PC-3 (cell line): ENCODE results near the gene TEX264. TPM values are rescaled to one million over a fixed set of nuclear protein-coding genes. Genes with fewer than 3 reads are reported as not detected.

Source experiments
- ATAC-seq: fragments of 200-7000 bp; cut with Tn5 transposase; 2 replicates; pipeline ENCODE4 v1.9.1; 2020; ENCODE audit warnings: mild to moderate bottlenecking, moderate library complexity
- BruUV-seq: library from RNA; stranded (reverse); fragments of 400-500 nt; replicated peaks from 2 replicates; lab custom pipeline; 2021; lab: Mats Ljungman, UMichigan
- CTCF ChIA-PET: fragments of 300-600 bp; sonication (Branson Sonifier 250); formaldehyde crosslinking; loops from one replicate; lab custom pipeline; 2022; ENCODE audit warnings: antibody characterized with exemption; lab: Charles Lee
- POLR2A ChIA-PET: fragments of 300-600 bp; sonication (Branson Sonifier 250); formaldehyde crosslinking; loops from one replicate; lab custom pipeline; 2022; ENCODE audit warnings: antibody characterized with exemption; ENCODE audit not compliant: unreplicated experiment; lab: Charles Lee
- DNase-seq: peaks from one replicate; pipeline ENCODE4 v3.0.0-alpha.2; 2015
- H2AFZ ChIP-seq: fragments of 300-600 bp; sonication (generic); 2 replicates; pipeline ENCODE4 v1.6.0; 2016; ENCODE audit warnings: antibody characterized with exemption, low read length
- H3F3A ChIP-seq: fragments of 300-600 bp; sonication (generic); one replicate; pipeline ENCODE4 v1.6.0; 2017; ENCODE audit warnings: antibody characterized with exemption, low read length, control low read depth, mild to moderate bottlenecking; ENCODE audit not compliant: unreplicated experiment
- H3K27ac ChIP-seq: fragments of 300-600 bp; sonication (generic); 2 replicates; pipeline ENCODE4 v1.5.1; 2016; ENCODE audit warnings: mild to moderate bottlenecking, low read length
- H3K27me3 ChIP-seq: fragments of 300-600 bp; sonication (generic); 2 replicates; pipeline ENCODE4 v1.6.1; 2016; ENCODE audit warnings: low read length, mixed read lengths
- H3K36me3 ChIP-seq: fragments of 300-600 bp; sonication (generic); 2 replicates; pipeline ENCODE4 v1.6.1; 2016; ENCODE audit warnings: low read depth, mixed run types, low read length, mixed read lengths
- H3K4me1 ChIP-seq: fragments of 300-600 bp; sonication (generic); 2 replicates; pipeline ENCODE4 v1.5.1; 2016; ENCODE audit warnings: low read length; ENCODE audit not compliant: insufficient read depth
- H3K4me2 ChIP-seq: fragments of 300-600 bp; sonication (generic); 2 replicates; pipeline ENCODE4 v1.6.0; 2016; ENCODE audit warnings: low read length
- H3K4me3 ChIP-seq: fragments of 300-600 bp; sonication (generic); 2 replicates; pipeline ENCODE4 v1.5.1; 2016; ENCODE audit warnings: mild to moderate bottlenecking, low read length, mixed read lengths
- H3K79me2 ChIP-seq: fragments of 300-600 bp; sonication (generic); 2 replicates; pipeline ENCODE4 v1.6.1; 2017; ENCODE audit warnings: low read length, mixed read lengths
- H3K9ac ChIP-seq: fragments of 300-600 bp; sonication (generic); 2 replicates; pipeline ENCODE4 v1.6.0; 2016; ENCODE audit warnings: mild to moderate bottlenecking, low read length
- H3K9me2 ChIP-seq: fragments of 300-600 bp; sonication (generic); replicated peaks from 2 replicates; pipeline ENCODE4 v1.6.1; 2016; ENCODE audit warnings: mixed run types, low read length, mixed read lengths
- H3K9me3 ChIP-seq: fragments of 300-600 bp; sonication (generic); 2 replicates; pipeline ENCODE4 v1.6.1; 2016; ENCODE audit warnings: low read length, mixed read lengths
- H4K20me1 ChIP-seq: fragments of 300-600 bp; sonication (generic); 2 replicates; pipeline ENCODE4 v1.6.1; 2016; ENCODE audit warnings: low read length, mixed read lengths
- EZH2 ChIP-seq: fragments of 300-600 bp; sonication (generic); IDR thresholded peaks from one replicate; pipeline ENCODE4 v1.6.1; 2017; ENCODE audit warnings: antibody characterized with exemption, mild to moderate bottlenecking, low read length; ENCODE audit not compliant: unreplicated experiment
- EZH2phosphoT487 ChIP-seq: fragments of 300-600 bp; sonication (generic); IDR thresholded peaks from 2 replicates; pipeline ENCODE4 v1.6.1; 2018; ENCODE audit warnings: mild to moderate bottlenecking, antibody characterized with exemption, low read length, borderline replicate concordance
- intact Hi-C: fragments of 100-400 bp; cut with micrococcal nuclease; formaldehyde crosslinking; loops from 2 replicates; pipeline ENCODE4 v1.9.0; 2023
- total RNA-seq: library from RNA; depleted of rRNA; stranded (reverse); fragments of >200 nt; gene quantifications from 2 replicates; pipeline ENCODE4 v1.2.3, GENCODE V29; 2014
- TF ChIP-seq, protein P1 (sequence below): fragments of 300-600 bp; sonication (generic); conservative IDR thresholded peaks from 2 replicates; pipeline ENCODE4 v1.5.1; 2017; ENCODE audit warnings: antibody characterized with exemption, low read depth, mild to moderate bottlenecking, low read length

The TEX264 gene
- total RNA-seq, 1 experiment from 2014 or later: 85.5 TPM

- Histone ChIP-seq H2AFZ (no peak overlapping the region), H3K4me2 (no peak overlapping the region), H3F3A (no peaks in the 10 kb centered on the region), H3K79me2 (no peaks in the 10 kb centered on the region), H4K20me1 (no peaks in the 10 kb centered on the region), H3K9me2 (no peaks in the 10 kb centered on the region), H3K9me3 (no peaks in the 10 kb centered on the region), H3K27me3 (no peaks in the 10 kb centered on the region), H3K4me1 (no peaks in the 10 kb centered on the region), H3K27ac (no peak overlapping the region), H3K9ac (no peak overlapping the region), H3K4me3 (no peak overlapping the region), H3K36me3 (peaks cover 22% of the 10 kb centered on the region; the same call in 1 of the 2 replicates)
- TF ChIP-seq, protein P1, sequence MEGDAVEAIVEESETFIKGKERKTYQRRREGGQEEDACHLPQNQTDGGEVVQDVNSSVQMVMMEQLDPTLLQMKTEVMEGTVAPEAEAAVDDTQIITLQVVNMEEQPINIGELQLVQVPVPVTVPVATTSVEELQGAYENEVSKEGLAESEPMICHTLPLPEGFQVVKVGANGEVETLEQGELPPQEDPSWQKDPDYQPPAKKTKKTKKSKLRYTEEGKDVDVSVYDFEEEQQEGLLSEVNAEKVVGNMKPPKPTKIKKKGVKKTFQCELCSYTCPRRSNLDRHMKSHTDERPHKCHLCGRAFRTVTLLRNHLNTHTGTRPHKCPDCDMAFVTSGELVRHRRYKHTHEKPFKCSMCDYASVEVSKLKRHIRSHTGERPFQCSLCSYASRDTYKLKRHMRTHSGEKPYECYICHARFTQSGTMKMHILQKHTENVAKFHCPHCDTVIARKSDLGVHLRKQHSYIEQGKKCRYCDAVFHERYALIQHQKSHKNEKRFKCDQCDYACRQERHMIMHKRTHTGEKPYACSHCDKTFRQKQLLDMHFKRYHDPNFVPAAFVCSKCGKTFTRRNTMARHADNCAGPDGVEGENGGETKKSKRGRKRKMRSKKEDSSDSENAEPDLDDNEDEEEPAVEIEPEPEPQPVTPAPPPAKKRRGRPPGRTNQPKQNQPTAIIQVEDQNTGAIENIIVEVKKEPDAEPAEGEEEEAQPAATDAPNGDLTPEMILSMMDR: no peak
- TF ChIP-seq EZH2phosphoT487: no peak
- TF ChIP-seq EZH2: no peak
- CTCF ChIA-PET: no interaction called here
- DNase-seq (no peak), ATAC-seq (no peak)
- intact Hi-C loops: no loop called here
- POLR2A ChIA-PET: no interaction called here
- BruUV-seq: no TSS peak
Measured at GRCh38 chr3:51662456-51662855, 8.6 kb upstream of the TEX264 start.

DNA sequence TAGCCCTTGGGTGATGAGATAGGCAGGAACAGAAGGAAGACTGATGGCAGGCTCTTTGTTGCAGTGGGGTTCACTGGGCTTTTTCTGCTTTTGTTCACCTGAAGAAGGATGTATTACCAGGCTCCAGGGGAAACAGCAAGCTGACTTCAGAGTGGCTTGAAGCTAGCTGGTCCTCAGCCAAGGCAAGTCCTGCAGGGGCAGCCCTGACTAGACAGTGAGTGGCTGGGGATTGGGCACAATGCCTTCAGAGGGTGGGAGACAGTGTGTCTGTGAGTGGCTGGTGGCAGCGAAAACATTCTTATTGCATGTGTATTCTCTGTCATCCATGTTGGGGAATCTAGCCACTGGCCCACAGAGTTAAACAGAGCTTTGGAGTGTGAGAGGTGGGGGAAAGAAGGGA lies 2.3 kb upstream of the TEX264 start:
- BruUV-seq: no TSS peak
- intact Hi-C loops: loop anchor here (1.0 kb wide), 2 partner anchors 14 to 166 kb away; no protein-coding TSS in a partner anchor
- no peak overlapping the region for H3K27ac ChIP-seq
- H2AFZ ChIP-seq: peak overlapping the region; percentile 47
- H3K4me1 ChIP-seq: peaks cover 38% of the 10 kb centered on the region
- H3K4me2 ChIP-seq: 0 out of 2 replicates have a peak overlapping the region, but pooled peaks have one; percentile 1
- ATAC-seq (no peak), DNase-seq (no peak)
- no peaks in the 10 kb centered on the region for H4K20me1 ChIP-seq
- TF ChIP-seq, protein P1: no peak
- CTCF ChIA-PET: interaction anchor here (0.6 to 3.3 kb wide), 5 partner anchors 13 to 169 kb away, joined by 3 to 29 read pairs (median 18); partner anchors contain the start of gene DCAF1
- no peaks in the 10 kb centered on the region for H3K9me2 ChIP-seq
- H3K9me3 ChIP-seq: no peaks in the 10 kb centered on the region
- H3K4me3 ChIP-seq: no peak overlapping the region
- no peaks in the 10 kb centered on the region for H3F3A ChIP-seq
- H3K9ac ChIP-seq: no peak overlapping the region
- peaks cover 21% of the 10 kb centered on the region for H3K79me2 ChIP-seq
- POLR2A ChIA-PET: no interaction called here
- H3K36me3 ChIP-seq: no peaks in the 10 kb centered on the region
- no peaks in the 10 kb centered on the region for H3K27me3 ChIP-seq

DNA sequence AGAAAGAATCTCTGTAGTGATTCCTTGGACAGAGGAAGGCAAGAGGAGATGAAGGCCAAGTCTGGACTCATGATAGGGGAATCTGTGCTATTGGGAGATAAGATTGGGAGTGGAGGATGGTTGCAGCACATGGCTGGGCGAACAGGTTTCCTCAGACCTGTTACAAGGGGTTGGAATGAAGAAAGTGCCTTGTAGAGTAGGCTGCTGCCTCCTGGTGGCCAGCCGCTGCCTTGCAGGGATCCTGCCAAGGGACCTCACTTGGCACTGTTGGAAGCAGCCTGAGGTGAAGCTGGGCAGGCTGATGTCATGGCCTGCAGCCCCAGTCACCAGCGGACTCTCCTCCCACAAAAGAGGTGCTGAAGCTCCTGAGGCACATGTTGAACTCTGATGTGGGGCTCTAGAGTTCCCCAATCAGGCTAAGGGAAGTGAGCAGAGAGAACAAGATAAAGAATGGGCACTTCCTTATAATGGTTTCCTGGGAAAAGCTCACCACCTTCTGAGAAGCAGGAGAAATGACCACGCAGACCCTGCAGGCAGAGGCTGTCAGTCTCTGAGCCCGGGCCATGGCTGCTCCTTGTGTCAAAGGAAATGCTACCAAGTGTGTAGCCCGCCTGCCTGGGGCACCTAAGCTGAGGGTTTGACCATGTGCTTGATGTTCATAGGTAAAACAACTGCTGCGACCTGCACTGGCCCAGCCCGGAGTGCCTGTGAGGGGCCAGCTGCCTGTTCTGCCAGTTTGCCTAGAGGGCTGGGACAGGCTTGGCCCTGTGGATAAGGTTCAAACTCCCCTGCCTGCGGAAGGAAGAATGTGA lies 1.6 kb upstream of the TEX264 start:
- ChIA-PET CTCF (interaction anchor here (0.6 to 3.3 kb wide), 6 partner anchors 12 to 170 kb away, joined by 3 to 29 read pairs (median 12); partner anchors contain the start of gene DCAF1), POLR2A (no interaction called here)
- Histone ChIP-seq H3F3A (no peaks in the 10 kb centered on the region), H3K9me3 (no peaks in the 10 kb centered on the region), H3K4me1 (peaks cover 44% of the 10 kb centered on the region), H3K4me3 (no peak overlapping the region), H3K9ac (0 out of 2 replicates have a peak overlapping the region, but pooled peaks have one; percentile 1), H3K27me3 (no peaks in the 10 kb centered on the region), H3K36me3 (no peaks in the 10 kb centered on the region), H2AFZ (peak overlapping the region; percentile 47), H3K4me2 (peak overlapping the region; percentile 96; the same call in 1 of the 2 replicates), H3K79me2 (peaks cover 25% of the 10 kb centered on the region), H3K27ac (peak overlapping the region; percentile 64; the same call in 1 of the 2 replicates), H4K20me1 (no peaks in the 10 kb centered on the region), H3K9me2 (no peaks in the 10 kb centered on the region)
- ATAC-seq: peak; percentile 44
- no TSS peak for BruUV-seq
- DNase-seq: peak; percentile 95
- TF ChIP-seq, protein P1: peak; percentile 96
- no peak for TF ChIP-seq EZH2
- intact Hi-C loops: loop anchor here (1.0 to 10.0 kb wide), 5 partner anchors 13 to 285 kb away; partner anchors contain the start of genes MANF, PARP3 and RRP9
